ENCODE data around the gene SEC14L3. TPM values are rescaled to one million over a fixed set of nuclear protein-coding genes. Genes with fewer than 3 reads are reported as not detected.

Gene SEC14L3
- total and polyA plus RNA-seq, 2 of the 4 experiments (the other 2 are of a cell fraction) = not detected

DNA sequence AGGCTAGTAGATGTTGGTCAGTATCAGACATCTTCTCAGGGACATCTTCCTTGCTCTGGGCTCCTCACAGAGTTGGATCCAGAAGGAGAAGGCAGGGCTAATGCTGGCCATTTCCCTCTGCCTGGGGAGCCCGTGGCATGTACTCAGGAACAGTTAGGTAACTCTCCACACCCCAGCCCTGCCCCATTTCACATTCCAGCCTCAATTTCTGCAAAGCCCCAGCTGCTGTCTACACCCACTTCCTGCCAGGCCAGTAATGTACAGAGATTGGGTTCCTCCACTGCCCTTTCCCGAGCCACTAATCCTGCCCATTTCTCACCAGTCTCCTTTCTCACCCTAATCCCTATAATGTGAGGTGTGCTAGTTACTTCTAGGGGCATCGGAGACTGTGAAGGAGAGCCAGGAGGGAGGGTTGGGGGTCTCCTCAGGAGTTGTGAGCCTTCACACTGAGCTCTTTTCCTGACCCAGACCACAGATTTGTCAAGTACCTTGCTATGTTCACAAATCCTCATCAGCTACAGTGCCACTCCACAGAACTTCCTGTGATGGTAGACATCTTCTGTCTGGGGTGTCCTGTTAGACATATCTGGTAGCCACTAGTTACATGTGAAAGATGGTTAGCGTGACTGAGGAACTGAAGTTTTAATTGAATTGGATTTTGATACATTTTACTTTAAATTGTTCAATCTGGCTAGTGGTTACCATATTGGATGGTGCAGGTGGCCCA, 1.3 kb upstream of the SEC14L3 start:
- in situ Hi-C loops (cut with MboI; ENCODE audit: low sequenced_read_pairs) = no loop called here
- intact Hi-C loops (cut with micrococcal nuclease) = no loop called here

More for the DNA sequence above, 1.3 kb upstream of the SEC14L3 start:
- TF ChIP-seq, protein P1, sequence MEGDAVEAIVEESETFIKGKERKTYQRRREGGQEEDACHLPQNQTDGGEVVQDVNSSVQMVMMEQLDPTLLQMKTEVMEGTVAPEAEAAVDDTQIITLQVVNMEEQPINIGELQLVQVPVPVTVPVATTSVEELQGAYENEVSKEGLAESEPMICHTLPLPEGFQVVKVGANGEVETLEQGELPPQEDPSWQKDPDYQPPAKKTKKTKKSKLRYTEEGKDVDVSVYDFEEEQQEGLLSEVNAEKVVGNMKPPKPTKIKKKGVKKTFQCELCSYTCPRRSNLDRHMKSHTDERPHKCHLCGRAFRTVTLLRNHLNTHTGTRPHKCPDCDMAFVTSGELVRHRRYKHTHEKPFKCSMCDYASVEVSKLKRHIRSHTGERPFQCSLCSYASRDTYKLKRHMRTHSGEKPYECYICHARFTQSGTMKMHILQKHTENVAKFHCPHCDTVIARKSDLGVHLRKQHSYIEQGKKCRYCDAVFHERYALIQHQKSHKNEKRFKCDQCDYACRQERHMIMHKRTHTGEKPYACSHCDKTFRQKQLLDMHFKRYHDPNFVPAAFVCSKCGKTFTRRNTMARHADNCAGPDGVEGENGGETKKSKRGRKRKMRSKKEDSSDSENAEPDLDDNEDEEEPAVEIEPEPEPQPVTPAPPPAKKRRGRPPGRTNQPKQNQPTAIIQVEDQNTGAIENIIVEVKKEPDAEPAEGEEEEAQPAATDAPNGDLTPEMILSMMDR (conservative IDR thresholded peaks at IDR 0.05; ENCODE audit: low read depth, low read length) = no peak
- TF ChIP-seq, protein P2, sequence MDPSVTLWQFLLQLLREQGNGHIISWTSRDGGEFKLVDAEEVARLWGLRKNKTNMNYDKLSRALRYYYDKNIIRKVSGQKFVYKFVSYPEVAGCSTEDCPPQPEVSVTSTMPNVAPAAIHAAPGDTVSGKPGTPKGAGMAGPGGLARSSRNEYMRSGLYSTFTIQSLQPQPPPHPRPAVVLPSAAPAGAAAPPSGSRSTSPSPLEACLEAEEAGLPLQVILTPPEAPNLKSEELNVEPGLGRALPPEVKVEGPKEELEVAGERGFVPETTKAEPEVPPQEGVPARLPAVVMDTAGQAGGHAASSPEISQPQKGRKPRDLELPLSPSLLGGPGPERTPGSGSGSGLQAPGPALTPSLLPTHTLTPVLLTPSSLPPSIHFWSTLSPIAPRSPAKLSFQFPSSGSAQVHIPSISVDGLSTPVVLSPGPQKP (IDR thresholded peaks at IDR 0.05; ENCODE audit: borderline replicate concordance, low read depth, low read length) = no peak
- TF ChIP-seq MXI1 (IDR thresholded peaks at IDR 0.05; ENCODE audit: borderline replicate concordance, low read depth, low read length) (no peak), FOS (IDR thresholded peaks at IDR 0.05; ENCODE audit: low read depth, low read length) (no peak), MAFK (IDR thresholded peaks at IDR 0.05; ENCODE audit: low read depth, low read length) (no peak), CEBPB (IDR thresholded peaks at IDR 0.05; ENCODE audit: low read depth, low read length) (no peak), MAZ (IDR thresholded peaks at IDR 0.05; ENCODE audit: borderline replicate concordance, low read depth, low read length) (no peak)
- no peak for DNase-seq
- H3K56ac ChIP-seq (ENCODE audit: extremely low read depth, insufficient read depth, low read length) = no peak overlapping the region
- H4K8ac ChIP-seq (ENCODE audit: low read depth in 2 of 2, low read length in 2 of 2) = no peak overlapping the region
- H4K91ac ChIP-seq (ENCODE audit: insufficient read depth, low read depth, low read length) = no peak overlapping the region
- H3K4me1 ChIP-seq (ENCODE audit: control insufficient read depth, insufficient read depth, low read length) = no peaks in the 10 kb centered on the region
- no peaks in the 10 kb centered on the region for H3K9me3 ChIP-seq (ENCODE audit: control insufficient read depth, insufficient read depth, low read length)
- no CpG with 5 or more reads among the region's 4 CpGs for WGBS, 2 experiments (ENCODE audit: extremely low coverage in 2 of 2, insufficient read length in 1 of 2)
- H3K18ac ChIP-seq (ENCODE audit: low read depth, low read length) = no peak overlapping the region
- ATAC-seq (ENCODE audit: low read depth) = no peak
- H2BK120ac ChIP-seq (ENCODE audit: low read depth, low read length) = no peak overlapping the region
- ChIA-PET CTCF (no interaction called here), POLR2A (ENCODE audit: unreplicated experiment) (no interaction called here)
- peaks cover 73% of the 10 kb centered on the region for H3K27me3 ChIP-seq (ENCODE audit: control insufficient read depth, insufficient read depth, low read length)
- H4K5ac ChIP-seq (ENCODE audit: low read depth, low read length) = no peak overlapping the region
- no peak overlapping the region for H3K4me2 ChIP-seq (ENCODE audit: low read depth, low read length)
- no peak overlapping the region for H3K27ac ChIP-seq (ENCODE audit: insufficient read depth, low read length)
- no peak overlapping the region for H3K4me3 ChIP-seq (ENCODE audit: insufficient read depth, low read depth, low read length)
- no peaks in the 10 kb centered on the region for H4K20me1 ChIP-seq (ENCODE audit: insufficient read depth, low read length)
- H3K9me1 ChIP-seq (ENCODE audit: insufficient read depth, low read length) = no peaks in the 10 kb centered on the region
- no peak overlapping the region for H2AK9ac ChIP-seq (replicated peaks; ENCODE audit: low read depth, low read length, poor library complexity)
- no TSS peak for BruUV-seq (replicated peaks)
- H3K36me3 ChIP-seq (ENCODE audit: control insufficient read depth, insufficient read depth, low read length) = no peaks in the 10 kb centered on the region
- no peak overlapping the region for H2AK5ac ChIP-seq (ENCODE audit: low read depth, low read length)
- no peaks in the 10 kb centered on the region for H3K79me1 ChIP-seq (ENCODE audit: low read depth in 1 of 2, low read length in 2 of 2)
- H2AFZ ChIP-seq (replicated peaks; ENCODE audit: low read length, poor library complexity) = no peak overlapping the region
- no peak overlapping the region for H2BK5ac ChIP-seq (ENCODE audit: low read depth, low read length, poor library complexity, severe bottlenecking)
- no peak overlapping the region for H3K14ac ChIP-seq (replicated peaks; ENCODE audit: low read depth, low read length)
- no peak overlapping the region for H2BK20ac ChIP-seq (ENCODE audit: low read depth, low read length)
- no peak overlapping the region for H3K4ac ChIP-seq (ENCODE audit: low read depth, low read length)
- H3K23ac ChIP-seq (ENCODE audit: low read depth, low read length) = no peak overlapping the region
- no peak overlapping the region for H2BK15ac ChIP-seq (ENCODE audit: low read depth, low read length)
- dilution Hi-C loops (cut with HindIII; ENCODE audit: low sequenced_read_pairs, unreplicated experiment) = no loop called here
- no peak overlapping the region for H3K9ac ChIP-seq (ENCODE audit: low read depth, low read length)
